HepG2 (cell line): ENCODE data around the gene SYPL2. TPM values are rescaled to one million over a fixed set of nuclear protein-coding genes. Genes with fewer than 3 reads are reported as not detected.

ENCODE experiments used
- E2F2 ChIP-seq: sonication (generic); formaldehyde crosslinking; IDR thresholded peaks from 2 replicates; pipeline ENCODE4 v1.4.0; 2020; ENCODE audit warnings: missing genetic modification reagents, borderline replicate concordance
- GTF2F1 ChIP-seq: fragments of 150-350 bp; IDR thresholded peaks from 2 replicates; pipeline ENCODE4 v1.6.1; 2014; ENCODE audit warnings: low read length
- MAFK ChIP-seq, 2 experiments: IDR thresholded peaks in 1 of 2; conservative IDR thresholded peaks in 1 of 2; 2 replicates each; pipeline ENCODE4 v1.6.1; 2011; ENCODE audit warnings: improper control_type of control experiment in 2 of 2, low read length in 2 of 2
- MBNL3 ChIP-seq: fragments of 250-450 bp; sonication (Bioruptor Pico); conservative IDR thresholded peaks from 2 replicates; pipeline ENCODE4 v1.8.0; 2022; ENCODE audit warnings: mild to moderate bottlenecking, inconsistent platforms
- MYPOP ChIP-seq: sonication (generic); formaldehyde crosslinking; IDR thresholded peaks from 2 replicates; pipeline ENCODE4 v1.8.1; 2023; ENCODE audit warnings: mild to moderate bottlenecking, moderate library complexity, missing genetic modification reagents
- NR0B2 ChIP-seq: sonication (generic); formaldehyde crosslinking; IDR thresholded peaks from 2 replicates; pipeline ENCODE4 v1.4.0; 2020; ENCODE audit warnings: mild to moderate bottlenecking, missing genetic modification reagents
- PRDM10 ChIP-seq: sonication (generic); formaldehyde crosslinking; IDR thresholded peaks from 2 replicates; pipeline ENCODE4 v1.4.0; 2020; ENCODE audit warnings: low read depth, missing genetic modification reagents
- SMC3 ChIP-seq: IDR thresholded peaks from 2 replicates; pipeline ENCODE4 v1.6.1; 2011; ENCODE audit warnings: low read length, improper control_type of control experiment
- TBL1XR1 ChIP-seq: fragments of 150-350 bp; IDR thresholded peaks from 2 replicates; pipeline ENCODE4 v1.6.1; 2014; ENCODE audit warnings: borderline replicate concordance, low read length; ENCODE audit not compliant: partially characterized antibody
- ZBTB42 ChIP-seq: sonication (generic); formaldehyde crosslinking; IDR thresholded peaks from 2 replicates; pipeline ENCODE4 v1.5.0; 2020; ENCODE audit warnings: mild to moderate bottlenecking, missing genetic modification reagents
- ZC3H4 ChIP-seq: sonication (generic); formaldehyde crosslinking; IDR thresholded peaks from 2 replicates; pipeline ENCODE4 v1.4.0; 2020; ENCODE audit warnings: missing genetic modification reagents, borderline replicate concordance
- ZKSCAN1 ChIP-seq: fragments of 150-350 bp; IDR thresholded peaks from 2 replicates; pipeline ENCODE4 v1.6.1; 2014; ENCODE audit warnings: low read length
- ZNF432 ChIP-seq: sonication (generic); formaldehyde crosslinking; IDR thresholded peaks from 2 replicates; pipeline ENCODE4 v1.5.0; 2020; ENCODE audit warnings: missing genetic modification reagents, mild to moderate bottlenecking, borderline replicate concordance
- ZNF549 ChIP-seq: sonication (generic); formaldehyde crosslinking; IDR thresholded peaks from 2 replicates; pipeline ENCODE4 v1.5.0; 2020; ENCODE audit warnings: missing genetic modification reagents
- ZNF577 ChIP-seq: sonication (generic); formaldehyde crosslinking; IDR thresholded peaks from 2 replicates; pipeline ENCODE4 v1.4.0; 2020; ENCODE audit warnings: mild to moderate bottlenecking, low read depth, missing genetic modification reagents, borderline replicate concordance
- ZNF660 ChIP-seq: sonication (generic); formaldehyde crosslinking; IDR thresholded peaks from 2 replicates; pipeline ENCODE4 v1.5.1; 2020; ENCODE audit warnings: mild to moderate bottlenecking, low read depth, missing genetic modification reagents, borderline replicate concordance
- ZNF670 ChIP-seq: sonication (generic); formaldehyde crosslinking; IDR thresholded peaks from 2 replicates; pipeline ENCODE4 v1.8.0; 2022; ENCODE audit warnings: mild to moderate bottlenecking, missing genetic modification reagents, borderline replicate concordance
- ZNF772 ChIP-seq: sonication (generic); formaldehyde crosslinking; IDR thresholded peaks from 2 replicates; pipeline ENCODE4 v1.5.0; 2020; ENCODE audit warnings: mild to moderate bottlenecking, missing genetic modification reagents
- ZNF773 ChIP-seq: sonication (generic); formaldehyde crosslinking; IDR thresholded peaks from 2 replicates; pipeline ENCODE4 v1.4.0; 2020; ENCODE audit warnings: missing genetic modification reagents, borderline replicate concordance
- polyA plus RNA-seq, 8 experiments: library from polyadenylated mRNA; depleted of rRNA in 3 of 8; stranded (reverse) in 7 of 8; unstranded in 1 of 8; fragments of >200 nt; fragmentation: Illumina TruSeq in 4 of 8; extraction: Trizol in 4 of 8; gene quantifications; 2 replicates each; pipeline versions ENCODE4 v1.2.1 to v1.2.3, GENCODE V29; 2011 to 2016; ENCODE audit warnings: low read depth in 4 of 8, missing spikeins in 1 of 8, mixed read lengths in 1 of 8; ENCODE audit not compliant: insufficient read depth in 1 of 8
- total RNA-seq, 5 experiments: library from RNA; depleted of rRNA; stranded (reverse); fragments of >200 nt; fragmentation: Illumina TruSeq; extraction: Trizol; gene quantifications; 2 replicates each; pipeline ENCODE4 v1.2.3, GENCODE V29; 2016; ENCODE audit warnings: low read depth in 1 of 5

SYPL2 gene
- total and polyA plus RNA-seq, 2 of the 13 experiments (the other 11 are each of a cell fraction or from before 2014, with no cell fraction given): 0.17 to 0.24 TPM

- TF ChIP-seq ZBTB42 (CRISPR knock-in tag): no peak
- TF ChIP-seq MBNL3 (CRISPR knock-in tag): no peak
- no peak for TF ChIP-seq ZNF549
- 0 out of 2 replicates have a peak, but pooled peaks have one; percentile 6 for TF ChIP-seq SMC3
- TF ChIP-seq ZNF670 (CRISPR knock-in tag): no peak
- TF ChIP-seq ZNF772 (CRISPR knock-in tag): peak; percentile 87
- 0 out of 2 replicates have a peak, but pooled peaks have one; percentile 4 for TF ChIP-seq ZC3H4 (CRISPR knock-in tag)
- no peak; the same call in 1 of the 2 replicates for TF ChIP-seq GTF2F1
- no peak for TF ChIP-seq E2F2 (CRISPR knock-in tag)
- no peak for TF ChIP-seq ZKSCAN1
- no peak for TF ChIP-seq ZNF432 (CRISPR knock-in tag)
- TF ChIP-seq ZNF577 (CRISPR knock-in tag): no peak
- no peak for TF ChIP-seq ZNF773 (CRISPR knock-in tag)
- peak; percentile 60; the same call in 1 of the 2 replicates for TF ChIP-seq MYPOP (CRISPR knock-in tag)
- TF ChIP-seq MAFK (conservative IDR thresholded peaks at IDR 0.05 in 1 of 2, IDR thresholded peaks at IDR 0.05 in 1 of 2; ENCODE audit: low read length in 2 of 2): no peak
- no peak for TF ChIP-seq ZNF660 (CRISPR knock-in tag)
- TF ChIP-seq NR0B2 (CRISPR knock-in tag): peak; percentile 73; the same call in 1 of the 2 replicates
- peak; percentile 37 for TF ChIP-seq TBL1XR1
- TF ChIP-seq PRDM10 (CRISPR knock-in tag): no peak
These were observed 39.8 kb upstream of the SYPL2 start, which contains the start of gene PSMA5 (continued) for GRCh38 chr1:109426281-109427170.
